Mesenchymal stem cell (in vitro differentiated cells and primary cell): ENCODE data around the gene CHD9.
A peak's percentile ranks its signal among the peaks of the same experiment; 100 is the strongest.

Experiments
- DNase-seq: peaks from one replicate; pipeline ENCODE4 v3.0.0-alpha.2; 2013
- H2AFZ ChIP-seq: one replicate; pipeline ENCODE4 v1.6.1; 2013; ENCODE audit warnings: low read depth, mild to moderate bottlenecking, control low read depth, inconsistent platforms, low read length, moderate library complexity
- H2AK5ac ChIP-seq: 2 replicates; pipeline ENCODE4 v1.6.1; 2013; ENCODE audit warnings: low read length, moderate library complexity, mild to moderate bottlenecking, inconsistent platforms; ENCODE audit not compliant: severe bottlenecking
- H2BK120ac ChIP-seq: one replicate; pipeline ENCODE4 v1.6.1; 2013; ENCODE audit warnings: low read depth, mild to moderate bottlenecking, inconsistent platforms, low read length, moderate library complexity
- H2BK12ac ChIP-seq, 2 experiments: one replicate each; pipeline ENCODE4 v1.6.1; 2013; ENCODE audit warnings: inconsistent platforms in 2 of 2, low read length in 2 of 2, mild to moderate bottlenecking in 2 of 2, moderate library complexity in 2 of 2, control low read depth in 1 of 2
- H2BK15ac ChIP-seq: one replicate; pipeline ENCODE4 v1.6.1; 2013; ENCODE audit warnings: mild to moderate bottlenecking, low read depth, inconsistent platforms; ENCODE audit not compliant: poor library complexity, severe bottlenecking
- H2BK5ac ChIP-seq: 2 replicates; pipeline ENCODE4 v1.6.1; 2013; ENCODE audit warnings: low read depth, mild to moderate bottlenecking, low read length, control low read depth, inconsistent platforms; ENCODE audit not compliant: poor library complexity, severe bottlenecking
- H3K14ac ChIP-seq, 2 experiments: one replicate each; pipeline ENCODE4 v1.6.1; 2013; ENCODE audit warnings: inconsistent platforms in 2 of 2, low read length in 2 of 2, control low read depth in 1 of 2, mild to moderate bottlenecking in 1 of 2, moderate library complexity in 1 of 2
- H3K18ac ChIP-seq, 2 experiments: one replicate each; pipeline ENCODE4 v1.6.1; 2013; ENCODE audit warnings: inconsistent platforms in 2 of 2, low read length in 2 of 2, control low read depth in 1 of 2, low read depth in 1 of 2, mild to moderate bottlenecking in 1 of 2
- H3K23ac ChIP-seq, 2 experiments: one replicate each; pipeline ENCODE4 v1.6.1; 2013; ENCODE audit warnings: inconsistent platforms in 2 of 2, low read length in 2 of 2, mild to moderate bottlenecking in 2 of 2, moderate library complexity in 2 of 2, control low read depth in 1 of 2
- H3K27ac ChIP-seq: 2 replicates; pipeline ENCODE4 v1.5.1; 2013; ENCODE audit warnings: mild to moderate bottlenecking, moderate library complexity, low read length, control low read depth, inconsistent platforms; ENCODE audit not compliant: poor library complexity, severe bottlenecking
- H3K27me3 ChIP-seq, 2 experiments: 2 replicates each; pipeline versions ENCODE4 v1.6.1 to v1.7.0; 2013; ENCODE audit warnings: low read length in 2 of 2, mild to moderate bottlenecking in 2 of 2, moderate library complexity in 2 of 2, control low read depth in 1 of 2, inconsistent platforms in 1 of 2; ENCODE audit not compliant: control insufficient read depth in 1 of 2, insufficient read depth in 1 of 2
- H3K36me3 ChIP-seq, 2 experiments: 2 replicates each; pipeline versions ENCODE4 v1.6.1 to v1.7.0; 2013; ENCODE audit warnings: low read length in 2 of 2, control low read depth in 1 of 2, inconsistent platforms in 1 of 2, low read depth in 1 of 2, mild to moderate bottlenecking in 1 of 2; ENCODE audit not compliant: insufficient read depth in 2 of 2, control insufficient read depth in 1 of 2
- H3K4ac ChIP-seq, 2 experiments: one replicate each; pipeline ENCODE4 v1.6.1; 2013; ENCODE audit warnings: inconsistent platforms in 2 of 2, low read length in 2 of 2, mild to moderate bottlenecking in 2 of 2, moderate library complexity in 2 of 2, control low read depth in 1 of 2, low read depth in 1 of 2
- H3K4me1 ChIP-seq: 2 replicates; pipeline ENCODE4 v1.6.1; 2013; ENCODE audit warnings: low read depth, low read length, control low read depth; ENCODE audit not compliant: control insufficient read depth, insufficient read depth
- H3K4me2 ChIP-seq: 2 replicates; pipeline ENCODE4 v1.6.1; 2013; ENCODE audit warnings: low read length, mild to moderate bottlenecking, inconsistent platforms; ENCODE audit not compliant: poor library complexity, severe bottlenecking
- H3K4me3 ChIP-seq, 2 experiments: 2 replicates each; pipeline versions ENCODE4 v1.5.1 to v1.7.0; 2013; ENCODE audit warnings: low read length in 2 of 2, mild to moderate bottlenecking in 2 of 2, control low read depth in 1 of 2, low read depth in 1 of 2; ENCODE audit not compliant: insufficient read depth in 1 of 2
- H3K79me1 ChIP-seq: replicated peaks from 2 replicates; pipeline ENCODE4 v1.6.1; 2013; ENCODE audit warnings: mild to moderate bottlenecking, control low read depth, low read length, inconsistent platforms; ENCODE audit not compliant: poor library complexity, severe bottlenecking
- H3K9ac ChIP-seq: 2 replicates; pipeline ENCODE4 v1.7.0; 2013; ENCODE audit warnings: mild to moderate bottlenecking, low read length, moderate library complexity
- H3K9me3 ChIP-seq: 2 replicates; pipeline ENCODE4 v1.7.0; 2013; ENCODE audit warnings: mild to moderate bottlenecking, low read length; ENCODE audit not compliant: control insufficient read depth
- H4K8ac ChIP-seq: one replicate; pipeline ENCODE4 v1.6.1; 2013; ENCODE audit warnings: inconsistent platforms, mild to moderate bottlenecking, low read length, moderate library complexity
- H4K91ac ChIP-seq: one replicate; pipeline ENCODE4 v1.6.1; 2013; ENCODE audit warnings: mild to moderate bottlenecking, low read length, inconsistent platforms
- WGBS: methylation state at CpG from one replicate; pipeline ENCODE4 v1.1.7; 2013; ENCODE audit warnings: mixed read lengths; 5-methylcytosine and 5-hydroxymethylcytosine counted together

CHD9 gene

GRCh38 chr16:53097190-53097589 lies 42.4 kb downstream of the CHD9 start:
- no peak overlapping the region for H2AK5ac ChIP-seq
- H3K14ac ChIP-seq = no peak overlapping the region
- H3K9ac ChIP-seq = no peak overlapping the region
- H3K23ac ChIP-seq = no peak overlapping the region
- WGBS = 98% methylated on average over 4 of the region's 4 CpGs
- H3K9me3 ChIP-seq = no peaks in the 10 kb centered on the region
- no peak for DNase-seq
- H2AFZ ChIP-seq = no peak overlapping the region
- no peak overlapping the region for H4K8ac ChIP-seq
- H3K79me1 ChIP-seq = peaks cover 16% of the 10 kb centered on the region
- peak overlapping the region in 1 of 2 experiments; percentile 64 for H2BK12ac ChIP-seq
- H3K4ac ChIP-seq = no peak overlapping the region
- H2BK15ac ChIP-seq = no peak overlapping the region
- H3K27me3 ChIP-seq = no peaks in the 10 kb centered on the region
- no peaks in the 10 kb centered on the region for H3K36me3 ChIP-seq
- peaks cover 17% of the 10 kb centered on the region for H3K4me1 ChIP-seq
- no peak overlapping the region for H2BK5ac ChIP-seq
- H3K4me3 ChIP-seq = no peak overlapping the region
- H3K27ac ChIP-seq = no peak overlapping the region
- no peak overlapping the region for H2BK120ac ChIP-seq
- no peak overlapping the region for H3K4me2 ChIP-seq
- no peak overlapping the region for H3K18ac ChIP-seq
- H4K91ac ChIP-seq = no peak overlapping the region

GRCh38 chr16:53098526-53099317 lies 43.9 kb downstream of the CHD9 start:
- peak overlapping the region; percentile 85 for H2BK5ac ChIP-seq
- peak overlapping the region; percentile 41 to 85 for H3K18ac ChIP-seq
- H2AK5ac ChIP-seq = peak overlapping the region; percentile 41

GRCh38 chr16:53099318-53100130 lies 44.7 kb downstream of the CHD9 start:
- no peaks in the 10 kb centered on the region for H3K9me3 ChIP-seq
- peaks cover 17% of the 10 kb centered on the region for H3K79me1 ChIP-seq
- peak overlapping the region; percentile 77 to 85 for H3K18ac ChIP-seq
- H3K4ac ChIP-seq = peak overlapping the region; percentile 46 to 77
- H3K4me3 ChIP-seq = peak overlapping the region in 1 of 2 experiments; percentile 75
- peak overlapping the region; percentile 85 for H3K9ac ChIP-seq
- H3K36me3 ChIP-seq = no peaks in the 10 kb centered on the region
- H3K4me2 ChIP-seq = peak overlapping the region; percentile 51
- H4K8ac ChIP-seq = peak overlapping the region; percentile 66
- peak overlapping the region; percentile 91 for H2BK120ac ChIP-seq
- H2BK15ac ChIP-seq = peak overlapping the region; percentile 84
- 6% methylated on average over 20 of the region's 26 CpGs for WGBS
- H3K23ac ChIP-seq = no peak overlapping the region
- H2BK5ac ChIP-seq = peak overlapping the region; percentile 85
- H3K27me3 ChIP-seq = no peaks in the 10 kb centered on the region
- peaks cover 11% of the 10 kb centered on the region for H3K4me1 ChIP-seq
- H2BK12ac ChIP-seq = peak overlapping the region; percentile 11 to 78
- DNase-seq = peak; percentile 94
- H2AK5ac ChIP-seq = peak overlapping the region; percentile 41
- peak overlapping the region; percentile 77 for H4K91ac ChIP-seq
- peak overlapping the region; percentile 98 for H3K27ac ChIP-seq
- no peak overlapping the region for H2AFZ ChIP-seq
- no peak overlapping the region for H3K14ac ChIP-seq

More at GRCh38 chr16:53098526-53099317, 43.9 kb downstream of the CHD9 start:
- Histone ChIP-seq H3K9me3 (no peaks in the 10 kb centered on the region), H4K91ac (peak overlapping the region; percentile 20), H3K9ac (peak overlapping the region; percentile 85), H3K36me3 (no peaks in the 10 kb centered on the region), H2BK120ac (peak overlapping the region; percentile 54), H3K4me1 (peaks cover 17% of the 10 kb centered on the region), H2BK12ac (peak overlapping the region; percentile 7 to 11), H3K23ac (no peak overlapping the region), H2AFZ (no peak overlapping the region), H3K27me3 (no peaks in the 10 kb centered on the region), H3K4me2 (peak overlapping the region; percentile 45), H3K14ac (no peak overlapping the region), H4K8ac (peak overlapping the region; percentile 27), H3K79me1 (peaks cover 17% of the 10 kb centered on the region), H2BK15ac (no peak overlapping the region), H3K4me3 (peak overlapping the region in 1 of 2 experiments; percentile 75), H3K27ac (peak overlapping the region; percentile 98), H3K4ac (peak overlapping the region; percentile 46 to 77)
- DNase-seq = peak; percentile 96
- WGBS = 19% methylated on average over 16 of the region's 16 CpGs
